ENCODE measurements around the gene MEX3C. TPM values are rescaled to one million over a fixed set of nuclear protein-coding genes. Genes with fewer than 3 reads are reported as not detected.

Gene MEX3C
- total RNA-seq, 1 experiment from 2014 or later: 21.6 TPM

- no peak for DNase-seq (ENCODE audit: low read depth)
- in situ Hi-C loops (cut with HindIII; ENCODE audit: low pct_unique_long_range_greater_than_20kb, low sequenced_read_pairs): no loop called here
Measured at GRCh38 chr18:51193621-51194287, 3.7 kb downstream of the MEX3C start.

DNA sequence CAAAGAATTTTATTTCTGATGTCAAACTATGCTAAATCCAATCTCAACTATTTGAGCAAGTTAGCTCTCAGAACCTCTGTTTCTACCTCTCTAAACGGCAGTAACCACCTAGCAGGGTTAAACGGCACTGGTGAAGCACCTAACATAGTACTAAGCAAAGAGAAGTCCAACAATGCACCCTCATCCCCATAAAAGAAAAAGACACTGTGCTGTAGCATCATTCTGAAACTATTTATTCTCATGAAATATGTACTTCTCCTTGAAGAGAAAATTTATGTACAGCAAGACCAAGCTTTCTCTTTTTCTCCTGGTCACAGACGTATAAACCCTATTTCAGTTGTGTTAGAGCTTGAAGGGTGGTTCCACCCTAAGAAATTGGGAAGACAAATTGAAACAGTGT lies 4.8 kb downstream of the MEX3C start:
- no peak for DNase-seq (ENCODE audit: low read depth)
- in situ Hi-C loops (cut with HindIII; ENCODE audit: low pct_unique_long_range_greater_than_20kb, low sequenced_read_pairs): no loop called here

GRCh38 chr18:51192026-51192425 lies 5.5 kb downstream of the MEX3C start:
- in situ Hi-C loops (cut with HindIII; ENCODE audit: low pct_unique_long_range_greater_than_20kb, low sequenced_read_pairs): no loop called here
- no peak for DNase-seq (ENCODE audit: low read depth)

GRCh38 chr18:51191128-51191717 lies 6.3 kb downstream of the MEX3C start:
- no peak for DNase-seq (ENCODE audit: low read depth)
- in situ Hi-C loops (cut with HindIII; ENCODE audit: low pct_unique_long_range_greater_than_20kb, low sequenced_read_pairs): no loop called here

DNA sequence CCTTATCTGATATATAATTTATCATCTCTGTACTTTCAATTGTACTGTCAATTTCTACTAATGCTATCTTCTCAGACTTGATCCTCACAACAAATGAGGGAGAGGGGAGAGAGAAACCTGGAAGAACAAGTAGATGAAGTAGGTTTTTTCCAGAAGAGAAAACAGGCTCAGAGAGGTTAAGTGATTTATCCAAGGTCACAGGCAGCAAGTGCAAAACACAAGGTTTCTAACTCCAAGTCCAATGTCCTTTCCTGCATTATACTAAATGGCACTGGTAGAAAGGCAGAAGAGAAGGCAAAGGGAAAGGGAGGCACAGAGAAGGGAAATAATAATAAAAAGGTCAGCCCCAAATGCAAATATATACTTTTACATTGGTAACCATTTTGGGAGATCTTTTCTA lies 7.5 kb downstream of the MEX3C start:
- no peak for DNase-seq (ENCODE audit: low read depth)
- in situ Hi-C loops (cut with HindIII; ENCODE audit: low pct_unique_long_range_greater_than_20kb, low sequenced_read_pairs): no loop called here

- in situ Hi-C loops (cut with HindIII; ENCODE audit: low pct_unique_long_range_greater_than_20kb, low sequenced_read_pairs): no loop called here
- no peak for DNase-seq (ENCODE audit: low read depth)
Measured at GRCh38 chr18:51188024-51188701, 9.3 kb downstream of the MEX3C start.

DNA sequence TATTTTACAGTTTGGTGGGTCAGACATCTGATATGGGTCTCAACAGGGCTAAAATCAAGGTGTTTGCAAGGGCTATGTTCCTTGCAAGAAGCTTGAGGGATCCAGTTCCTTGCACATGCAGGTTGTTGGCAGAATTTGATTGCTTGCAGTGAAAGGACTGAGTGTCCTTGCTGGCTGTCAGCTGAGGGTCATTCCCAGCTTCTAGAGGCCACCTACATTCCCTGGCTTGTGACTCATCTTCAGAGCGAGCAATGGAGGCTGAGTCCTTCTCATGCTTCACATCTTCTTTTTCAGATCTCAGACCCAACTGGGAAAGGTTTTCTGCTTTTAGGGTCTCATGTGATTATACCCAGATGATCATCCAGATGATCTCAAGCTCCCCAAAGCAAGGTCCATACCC lies 12.4 kb downstream of the MEX3C start:
- DNase-seq (ENCODE audit: low read depth): no peak
- in situ Hi-C loops (cut with HindIII; ENCODE audit: low pct_unique_long_range_greater_than_20kb, low sequenced_read_pairs): no loop called here

- in situ Hi-C loops (cut with HindIII; ENCODE audit: low pct_unique_long_range_greater_than_20kb, low sequenced_read_pairs): no loop called here
- DNase-seq (ENCODE audit: low read depth): no peak
Measured at GRCh38 chr18:51184091-51184457, 13.4 kb downstream of the MEX3C start.

DNA sequence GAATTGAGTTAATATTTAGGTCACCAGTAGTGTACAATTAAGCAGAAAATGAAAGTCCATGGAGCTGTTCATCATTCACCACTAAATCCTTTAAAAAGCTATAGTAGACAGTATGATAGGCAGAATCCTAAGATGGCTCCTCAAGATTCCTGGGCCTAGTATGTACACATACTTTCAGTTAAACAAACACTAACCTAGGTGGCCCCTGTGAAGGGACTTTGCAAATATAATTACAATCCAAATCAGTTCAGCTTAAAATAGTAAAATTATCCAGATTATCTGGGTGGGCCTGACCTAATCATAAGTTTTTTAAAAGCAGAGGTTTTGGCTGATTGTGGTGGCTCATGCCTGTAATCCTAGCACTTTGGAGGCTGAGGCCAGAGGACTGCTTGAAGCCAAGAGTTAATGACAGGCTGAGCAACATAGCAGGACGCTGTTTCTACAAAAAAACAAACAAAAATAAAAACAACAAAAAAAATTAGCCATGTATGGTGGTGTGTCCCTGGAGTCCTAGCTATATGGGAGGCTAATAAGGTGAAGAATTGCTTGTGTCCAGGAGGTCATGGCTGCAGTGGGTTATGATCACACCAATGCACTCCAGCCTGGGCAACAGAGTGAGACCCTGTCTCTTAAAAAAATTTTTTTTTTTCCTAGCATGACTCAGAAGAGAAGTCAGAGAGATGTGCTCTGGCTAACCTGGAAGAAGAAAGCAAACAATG lies 13.9 kb downstream of the MEX3C start:
- DNase-seq (ENCODE audit: low read depth): no peak
- in situ Hi-C loops (cut with HindIII; ENCODE audit: low pct_unique_long_range_greater_than_20kb, low sequenced_read_pairs): no loop called here

GRCh38 chr18:51182824-51183223 lies 14.7 kb downstream of the MEX3C start:
- DNase-seq (ENCODE audit: low read depth): no peak
- in situ Hi-C loops (cut with HindIII; ENCODE audit: low pct_unique_long_range_greater_than_20kb, low sequenced_read_pairs): no loop called here

GRCh38 chr18:51171625-51172259 lies 25.7 kb downstream of the MEX3C start:
- DNase-seq (ENCODE audit: low read depth): no peak
- in situ Hi-C loops (cut with HindIII; ENCODE audit: low pct_unique_long_range_greater_than_20kb, low sequenced_read_pairs): no loop called here

GRCh38 chr18:51171223-51171622 lies 26.3 kb downstream of the MEX3C start:
- in situ Hi-C loops (cut with HindIII; ENCODE audit: low pct_unique_long_range_greater_than_20kb, low sequenced_read_pairs): no loop called here
- DNase-seq (ENCODE audit: low read depth): no peak

GRCh38 chr18:51170664-51171063 lies 26.8 kb downstream of the MEX3C start:
- no peak for DNase-seq (ENCODE audit: low read depth)
- in situ Hi-C loops (cut with HindIII; ENCODE audit: low pct_unique_long_range_greater_than_20kb, low sequenced_read_pairs): no loop called here

GRCh38 chr18:51169731-51170130 lies 27.8 kb downstream of the MEX3C start:
- in situ Hi-C loops (cut with HindIII; ENCODE audit: low pct_unique_long_range_greater_than_20kb, low sequenced_read_pairs): no loop called here
- DNase-seq (ENCODE audit: low read depth): no peak

DNA sequence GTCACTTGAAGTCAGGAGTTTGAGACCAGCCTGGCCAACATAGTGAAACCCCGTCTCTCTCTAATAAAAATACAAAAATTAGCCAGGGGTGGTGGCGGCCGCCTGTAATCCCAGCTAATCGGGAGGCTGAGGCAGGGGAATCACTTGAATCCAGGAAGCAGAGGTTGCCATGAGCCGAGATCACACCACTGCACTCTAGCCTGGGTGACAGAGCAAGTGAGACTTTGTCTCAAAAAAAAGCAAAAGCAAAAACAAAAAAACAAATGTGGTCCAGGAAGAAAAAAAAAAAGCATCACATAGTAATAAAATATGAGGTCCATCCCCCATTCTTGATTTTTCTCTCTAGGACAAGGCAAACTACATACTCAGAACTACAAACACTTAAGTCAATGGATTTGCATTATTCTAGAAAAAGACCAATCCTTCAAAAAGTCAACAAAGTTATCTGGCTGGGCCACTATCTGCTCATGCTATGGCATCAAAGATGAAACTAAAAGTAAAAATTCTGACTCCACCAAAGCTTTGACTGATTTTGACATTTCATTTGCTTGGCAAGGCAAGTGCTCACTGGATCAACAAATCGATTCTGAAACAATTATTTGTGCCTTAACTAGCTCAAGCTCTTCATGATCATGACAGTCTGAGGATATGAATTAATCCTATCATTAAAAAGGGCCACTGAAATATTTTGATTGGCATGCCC lies 28.4 kb downstream of the MEX3C start:
- in situ Hi-C loops (cut with HindIII; ENCODE audit: low pct_unique_long_range_greater_than_20kb, low sequenced_read_pairs): no loop called here

DNA sequence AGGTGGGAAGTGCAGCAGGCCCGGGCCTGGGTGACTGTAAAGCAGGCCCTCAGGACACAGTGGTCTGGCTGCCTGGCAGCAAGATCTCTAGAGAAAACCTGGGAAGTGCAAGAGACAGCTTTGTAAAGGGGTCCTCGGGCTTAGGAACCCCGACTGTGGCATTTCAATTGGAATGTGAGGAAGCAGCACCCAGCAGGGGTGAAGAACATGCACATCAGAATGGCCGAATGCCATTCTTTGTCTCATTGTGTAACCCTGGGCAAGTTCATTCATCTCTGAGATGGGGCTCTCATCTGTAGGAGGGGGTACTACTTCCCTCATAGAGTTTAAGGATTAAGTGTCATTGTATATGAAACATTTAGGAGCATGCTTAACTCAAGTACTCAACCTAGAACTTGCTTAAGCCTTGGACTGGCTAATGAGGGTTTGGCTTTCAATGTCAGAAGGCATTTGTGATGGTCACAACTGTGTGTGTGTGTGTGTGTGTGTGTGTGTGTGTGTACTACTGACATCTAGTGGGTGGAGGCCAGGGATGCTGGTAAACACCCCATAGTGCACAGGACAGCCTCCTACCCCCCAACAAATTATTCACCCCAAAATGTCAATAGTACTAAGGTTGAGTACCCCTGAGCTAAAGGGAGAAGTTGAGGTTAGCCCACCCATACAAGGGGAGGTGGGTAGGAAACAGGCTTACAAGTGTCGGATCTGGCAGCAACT lies 29.3 kb downstream of the MEX3C start:
- in situ Hi-C loops (cut with HindIII; ENCODE audit: low pct_unique_long_range_greater_than_20kb, low sequenced_read_pairs): no loop called here
- no peak for DNase-seq (ENCODE audit: low read depth)

More for the DNA sequence above, 28.4 kb downstream of the MEX3C start:
- DNase-seq (ENCODE audit: low read depth): no peak

DNA sequence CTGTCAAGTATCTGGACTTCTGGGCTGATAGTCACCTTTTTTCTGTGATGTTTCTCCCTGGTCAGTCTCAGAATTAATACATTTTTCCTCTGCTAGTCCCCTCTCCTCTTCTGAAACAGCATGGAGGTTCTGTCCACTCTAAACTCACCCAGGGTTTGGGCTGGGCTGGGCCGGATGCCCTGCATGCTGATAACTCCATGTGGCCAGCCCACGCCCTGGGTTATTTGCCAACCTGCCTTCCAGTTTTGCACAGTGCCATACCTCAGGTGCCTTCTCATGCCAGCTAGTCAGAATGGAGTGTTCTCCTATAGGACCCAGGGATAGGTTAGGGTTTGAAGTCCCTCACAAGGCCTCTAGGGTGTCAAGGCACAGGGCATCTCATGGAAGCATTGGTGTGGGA lies 32.2 kb downstream of the MEX3C start:
- in situ Hi-C loops (cut with HindIII; ENCODE audit: low pct_unique_long_range_greater_than_20kb, low sequenced_read_pairs): no loop called here
- DNase-seq (ENCODE audit: low read depth): no peak

All from Caki2 (cell line).